ENCODE data around the gene WDR1.

WDR1 gene

GRCh38 chr4:10107111-10108091 is 9.2 kb downstream of the WDR1 start:
- H3K9ac ChIP-seq, result no peak overlapping the region
- peaks cover 18% of the 10 kb centered on the region for H3K79me2 ChIP-seq
- no peaks in the 10 kb centered on the region for H3K4me1 ChIP-seq
- no peak overlapping the region for H3K27ac ChIP-seq
- no peak overlapping the region for H3K4me3 ChIP-seq (ENCODE audit: low read depth, low read length)
- H3K27me3 ChIP-seq (ENCODE audit: control insufficient read depth, insufficient read depth, low read length), result no peaks in the 10 kb centered on the region
- no peak overlapping the region for H2AFZ ChIP-seq
- H3K4me2 ChIP-seq (ENCODE audit: low read length), result no peak overlapping the region
- no peak for TF ChIP-seq CTCF (IDR thresholded peaks at IDR 0.05)
- H3K9me3 ChIP-seq (ENCODE audit: control insufficient read depth, low read length), result no peaks in the 10 kb centered on the region
- H3K36me3 ChIP-seq (ENCODE audit: control insufficient read depth, insufficient read depth, low read length), result no peaks in the 10 kb centered on the region

GRCh38 chr4:10106421-10107039 is 10.1 kb downstream of the WDR1 start:
- H3K4me2 ChIP-seq (ENCODE audit: low read length), result no peak overlapping the region
- no peaks in the 10 kb centered on the region for H3K4me1 ChIP-seq
- no peaks in the 10 kb centered on the region for H3K36me3 ChIP-seq (ENCODE audit: control insufficient read depth, insufficient read depth, low read length)
- H3K9me3 ChIP-seq (ENCODE audit: control insufficient read depth, low read length), result no peaks in the 10 kb centered on the region
- no peak overlapping the region for H3K27ac ChIP-seq
- no peaks in the 10 kb centered on the region for H3K27me3 ChIP-seq (ENCODE audit: control insufficient read depth, insufficient read depth, low read length)
- no peak overlapping the region for H3K9ac ChIP-seq
- TF ChIP-seq CTCF (IDR thresholded peaks at IDR 0.05), result no peak
- H3K4me3 ChIP-seq (ENCODE audit: low read depth, low read length), result no peak overlapping the region
- H2AFZ ChIP-seq, result no peak overlapping the region
- peaks cover 15% of the 10 kb centered on the region for H3K79me2 ChIP-seq

- H3K36me3 ChIP-seq (ENCODE audit: control insufficient read depth, insufficient read depth, low read length), result no peaks in the 10 kb centered on the region
- no peaks in the 10 kb centered on the region for H3K4me1 ChIP-seq
- no peaks in the 10 kb centered on the region for H3K9me3 ChIP-seq (ENCODE audit: control insufficient read depth, low read length)
- no peak overlapping the region for H2AFZ ChIP-seq
- no peak overlapping the region for H3K27ac ChIP-seq
- no peak overlapping the region for H3K4me3 ChIP-seq (ENCODE audit: low read depth, low read length)
- no peak overlapping the region for H3K4me2 ChIP-seq (ENCODE audit: low read length)
- H3K27me3 ChIP-seq (ENCODE audit: control insufficient read depth, insufficient read depth, low read length), result no peaks in the 10 kb centered on the region
- no peak for TF ChIP-seq CTCF (IDR thresholded peaks at IDR 0.05)
- peaks cover 15% of the 10 kb centered on the region for H3K79me2 ChIP-seq
- H3K9ac ChIP-seq, result no peak overlapping the region
Observed at GRCh38 chr4:10105920-10106319, 10.7 kb downstream of the WDR1 start.

GRCh38 chr4:10105421-10105820 is 11.2 kb downstream of the WDR1 start:
- no peaks in the 10 kb centered on the region for H3K4me1 ChIP-seq
- H3K9me3 ChIP-seq (ENCODE audit: control insufficient read depth, low read length), result no peaks in the 10 kb centered on the region
- no peak overlapping the region for H3K9ac ChIP-seq
- no peak overlapping the region for H2AFZ ChIP-seq
- H3K79me2 ChIP-seq, result peaks cover 15% of the 10 kb centered on the region
- no peak overlapping the region for H3K27ac ChIP-seq
- no peaks in the 10 kb centered on the region for H3K36me3 ChIP-seq (ENCODE audit: control insufficient read depth, insufficient read depth, low read length)
- no peak overlapping the region for H3K4me2 ChIP-seq (ENCODE audit: low read length)
- no peaks in the 10 kb centered on the region for H3K27me3 ChIP-seq (ENCODE audit: control insufficient read depth, insufficient read depth, low read length)
- H3K4me3 ChIP-seq (ENCODE audit: low read depth, low read length), result no peak overlapping the region
- no peak for TF ChIP-seq CTCF (IDR thresholded peaks at IDR 0.05)
